Kidney tubule cell (primary cell): ENCODE results near the gene TOMM20.
"Not testable (repeated sequence)": the region's sequence is repeated elsewhere in the genome, so short reads cannot be mapped to it uniquely, and the experiment has no call there.

Experiments used
- DNase-seq: peaks from one replicate; pipeline ENCODE4 v3.0.0-alpha.2; 2018; ENCODE audit warnings: low spot score

The TOMM20 gene

DNA sequence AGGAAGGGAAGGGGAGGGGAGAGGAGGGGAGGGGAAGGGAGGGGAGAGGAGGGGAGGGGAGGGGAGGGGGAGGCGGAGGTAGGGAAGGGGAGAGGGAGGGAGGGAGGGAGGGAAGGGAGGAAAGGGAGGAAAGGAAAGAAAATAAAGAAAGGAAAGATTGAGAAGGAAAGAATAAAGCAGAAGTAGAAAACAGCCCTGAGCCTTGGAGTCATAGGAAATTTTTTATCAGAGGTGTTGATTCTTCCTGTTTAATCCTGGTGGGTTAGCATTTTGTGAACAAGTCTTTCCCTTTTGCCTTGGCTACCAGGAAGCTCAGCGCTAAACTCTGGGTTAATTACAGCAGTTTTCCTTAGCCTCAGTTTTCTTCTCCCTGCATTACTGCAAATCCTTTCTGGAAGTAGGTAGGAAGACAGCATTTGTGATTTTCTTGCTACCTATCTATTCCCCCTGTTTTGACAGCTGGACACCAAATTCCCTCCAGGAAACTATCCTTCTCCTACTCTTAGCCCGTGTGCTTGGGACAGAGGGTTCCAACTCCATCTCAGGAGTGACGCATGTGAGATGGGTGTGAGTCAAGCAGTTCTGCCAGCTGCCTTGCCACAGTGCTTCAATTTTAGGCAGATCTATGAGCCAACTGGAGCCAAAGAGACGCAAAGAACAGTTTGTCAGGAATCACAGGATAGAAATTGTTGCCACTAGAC, 26.9 kb downstream of the TOMM20 start:
- DNase-seq, result no peak

DNA sequence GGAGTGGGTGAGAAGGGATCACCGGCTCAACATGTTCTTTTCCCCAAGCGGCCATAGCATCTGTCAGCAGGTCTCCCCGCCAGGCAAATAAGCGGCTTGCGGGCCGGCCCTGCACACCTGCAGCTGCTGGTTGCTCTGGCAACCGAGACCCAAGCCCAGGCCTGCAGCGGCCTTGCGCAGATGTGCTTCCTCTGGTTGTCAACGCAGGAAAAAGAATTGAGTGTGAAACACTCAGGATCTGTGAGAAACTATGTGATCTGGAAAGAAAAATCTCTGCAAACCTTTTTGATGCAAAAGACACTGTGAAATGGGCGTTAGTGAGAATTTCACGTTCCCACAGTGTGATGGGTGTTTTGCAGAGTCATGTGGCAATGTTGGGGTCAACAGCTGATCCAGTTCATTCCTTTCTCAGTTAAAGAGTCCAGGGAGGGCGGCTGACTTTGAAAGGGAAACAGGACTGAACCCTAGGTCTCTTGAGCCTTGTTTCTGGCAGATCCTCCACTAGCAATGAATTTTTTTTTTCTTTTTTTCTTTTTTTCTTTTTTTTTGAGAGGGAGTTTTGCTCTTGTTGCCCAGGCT, 28.4 kb downstream of the TOMM20 start:
- DNase-seq, result no peak

DNA sequence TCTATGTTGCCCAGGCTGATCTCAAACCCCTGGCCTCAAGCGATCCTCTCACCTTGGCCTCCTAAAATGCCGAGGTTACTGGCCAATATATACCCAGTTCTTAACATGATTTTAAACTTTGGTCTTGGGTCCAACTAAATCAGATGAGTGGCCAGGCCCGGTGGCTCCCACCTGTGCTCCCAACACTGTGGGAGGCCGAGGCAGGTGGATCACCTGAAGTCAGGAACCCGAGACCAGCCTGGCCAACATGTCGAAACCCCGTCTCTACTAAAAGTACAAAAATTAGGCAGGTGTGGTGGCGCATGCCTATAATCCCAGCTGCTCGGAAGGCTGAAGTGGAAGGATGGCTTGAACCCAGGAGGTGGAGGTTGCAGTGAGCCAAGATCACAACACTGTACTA, 29.6 kb downstream of the TOMM20 start:
- no peak for DNase-seq

DNA sequence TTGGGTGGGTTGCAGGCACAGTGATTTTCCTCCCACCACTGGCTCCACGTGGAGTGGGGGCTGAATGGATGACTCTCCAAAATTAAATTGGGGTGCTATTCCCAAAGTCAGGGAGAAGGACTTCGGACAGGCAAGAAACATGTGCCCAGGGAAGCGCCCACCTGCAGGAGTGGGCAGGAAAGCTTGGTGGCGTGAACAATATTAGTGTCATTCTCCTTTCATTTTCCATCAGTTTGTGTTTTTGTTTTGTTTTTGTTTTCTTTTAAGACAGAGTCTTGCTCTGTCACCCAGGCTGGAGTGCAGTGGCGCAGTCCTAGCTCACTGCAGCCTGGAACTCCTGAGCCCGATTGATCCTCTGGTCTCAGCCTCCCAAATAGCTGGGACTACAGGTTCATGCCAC, 30.1 kb downstream of the TOMM20 start:
- no peak for DNase-seq

DNA sequence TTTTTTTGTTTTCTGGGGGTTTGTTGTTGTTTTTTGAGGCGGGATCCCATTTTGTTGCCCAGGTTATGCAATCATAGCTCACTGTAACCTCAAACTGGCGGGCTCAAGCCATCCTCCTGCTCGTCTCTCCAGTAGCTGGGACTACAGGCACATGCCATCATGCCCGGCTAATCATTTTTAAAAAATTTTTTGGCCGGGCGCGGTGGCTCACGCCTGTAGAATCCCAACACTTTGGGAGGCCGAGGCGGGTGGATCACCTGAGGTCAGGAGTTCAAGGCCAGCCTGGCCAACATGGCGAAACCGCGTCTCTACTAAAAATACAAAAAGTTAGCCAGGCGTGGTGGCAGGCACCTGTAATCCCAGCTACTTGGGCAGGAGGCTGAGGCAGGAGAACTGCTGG, 31.1 kb downstream of the TOMM20 start:
- DNase-seq, result not testable (repeated sequence)

DNA sequence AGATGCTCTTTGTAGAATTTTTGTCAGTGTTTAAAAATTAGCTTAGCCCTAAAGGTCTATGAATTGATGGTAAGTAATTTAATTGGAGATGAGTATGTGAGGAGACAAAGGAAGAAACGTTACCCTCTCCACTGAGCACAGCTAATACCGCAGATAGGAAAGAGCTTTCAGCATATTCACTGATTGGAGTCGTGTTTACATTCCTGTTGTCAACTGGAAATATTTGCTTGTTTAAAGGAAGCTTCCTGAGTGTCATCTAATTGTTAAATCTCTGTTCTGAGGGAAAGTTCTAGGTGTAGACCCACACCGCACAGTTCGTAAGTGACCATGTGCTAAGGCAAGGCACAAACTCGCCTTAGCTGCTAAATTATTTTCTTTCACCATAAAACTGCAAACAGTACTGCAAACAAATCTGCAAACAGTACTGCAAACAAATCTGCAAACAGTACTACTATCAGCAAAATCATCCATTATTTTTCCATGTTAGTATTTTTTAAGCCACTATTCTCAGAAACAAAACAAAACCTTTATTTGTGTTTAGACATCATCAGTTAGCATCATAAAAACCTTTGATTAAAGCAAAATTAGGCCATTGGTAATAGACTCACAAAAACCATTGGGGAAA, 32.6 kb downstream of the TOMM20 start:
- DNase-seq, result no peak

DNA sequence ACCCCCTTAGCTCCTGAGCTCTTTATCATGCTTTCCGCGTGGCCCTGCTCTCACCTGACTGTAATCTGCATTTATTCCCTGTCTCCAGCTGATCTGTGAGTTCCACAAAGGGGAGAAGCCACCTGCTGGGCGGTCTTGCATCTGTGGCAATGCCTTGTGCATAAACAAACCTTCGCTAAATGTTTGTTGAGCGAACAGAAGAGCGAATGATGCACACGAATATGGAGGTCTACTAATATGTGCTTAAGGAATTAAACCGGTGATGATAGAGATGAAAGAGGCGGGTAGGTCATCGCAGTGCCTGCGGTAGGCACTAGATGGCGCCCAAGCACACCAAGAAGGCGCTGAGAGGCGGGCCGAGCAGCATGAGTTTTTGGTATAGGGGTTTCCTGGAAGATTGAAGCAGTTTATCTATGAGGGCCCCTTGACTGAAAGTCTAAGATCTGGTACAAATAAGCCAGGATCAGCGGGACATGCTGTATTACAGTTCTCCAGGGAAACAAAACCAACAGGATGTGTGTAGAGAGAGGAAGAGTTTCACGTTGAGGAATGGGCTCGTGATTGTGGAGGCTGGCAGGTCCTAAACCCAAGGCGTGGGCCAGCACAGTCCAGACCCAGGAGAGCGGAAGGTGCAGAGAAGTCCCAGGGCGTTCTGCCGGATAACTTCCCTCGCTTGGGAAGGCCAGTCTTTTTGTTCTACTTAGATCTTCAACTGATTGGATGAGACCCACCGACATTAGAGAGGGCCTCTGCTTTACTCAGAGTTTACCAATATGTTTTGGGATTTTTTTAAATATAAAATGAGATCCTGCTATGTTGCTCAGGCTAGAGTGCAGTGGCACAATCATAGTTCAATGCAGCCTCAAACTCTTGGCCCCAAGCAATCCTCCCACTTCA, 34.7 kb downstream of the TOMM20 start:
- peak; percentile 71 for DNase-seq

DNA sequence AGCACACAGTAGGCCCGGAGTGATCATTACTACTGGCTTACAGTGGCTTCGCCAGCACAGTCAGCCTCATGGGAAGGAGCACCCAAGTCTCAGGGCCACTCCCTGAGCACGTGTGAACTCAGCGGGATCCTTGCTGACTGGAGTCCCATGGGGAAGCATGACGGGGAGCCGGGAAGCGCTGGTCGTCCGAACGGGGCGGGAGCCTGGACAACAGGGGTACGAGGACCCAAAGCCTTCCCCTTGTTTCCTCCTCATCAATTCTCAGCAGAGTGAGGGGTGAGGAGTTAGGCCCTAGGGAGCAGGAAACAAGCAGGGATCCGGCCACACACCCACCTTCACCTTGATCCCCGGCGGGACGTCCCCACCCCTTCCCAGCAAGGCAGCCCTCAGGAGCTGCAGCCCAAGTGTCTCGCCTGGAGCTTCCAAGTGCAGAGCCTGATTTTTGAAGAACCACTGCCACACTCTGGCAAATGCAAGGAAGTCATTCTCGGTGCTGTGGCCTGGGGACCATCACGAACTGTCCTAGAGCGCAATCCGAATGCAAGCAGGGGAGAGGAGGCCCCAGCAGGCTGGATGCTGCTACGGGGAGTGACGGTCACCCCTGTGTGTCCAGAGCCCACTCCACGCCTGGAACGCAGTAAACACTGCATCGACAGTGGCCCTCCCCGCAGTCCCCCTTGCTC, 35.5 kb downstream of the TOMM20 start:
- DNase-seq, result peak; percentile 69

DNA sequence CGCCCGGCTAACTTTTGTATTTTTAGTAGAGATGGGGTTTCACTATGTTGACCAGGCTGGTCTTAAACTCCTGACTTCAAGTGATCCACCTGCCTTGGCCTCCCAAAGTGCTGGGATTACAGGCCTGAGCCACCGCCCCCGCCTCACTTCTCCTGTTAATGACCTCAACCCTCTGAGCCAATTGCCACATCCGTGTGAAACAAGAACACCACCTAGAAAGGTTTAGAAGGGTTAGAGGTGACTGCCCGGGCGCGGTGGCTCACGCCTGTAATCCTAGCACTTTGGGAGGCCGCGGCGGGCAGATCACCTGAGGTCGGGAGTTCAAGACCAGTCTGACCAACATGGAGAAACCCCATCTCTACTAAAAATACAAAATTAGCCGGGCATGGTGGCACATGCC, 36.2 kb downstream of the TOMM20 start:
- not testable (repeated sequence) for DNase-seq

DNA sequence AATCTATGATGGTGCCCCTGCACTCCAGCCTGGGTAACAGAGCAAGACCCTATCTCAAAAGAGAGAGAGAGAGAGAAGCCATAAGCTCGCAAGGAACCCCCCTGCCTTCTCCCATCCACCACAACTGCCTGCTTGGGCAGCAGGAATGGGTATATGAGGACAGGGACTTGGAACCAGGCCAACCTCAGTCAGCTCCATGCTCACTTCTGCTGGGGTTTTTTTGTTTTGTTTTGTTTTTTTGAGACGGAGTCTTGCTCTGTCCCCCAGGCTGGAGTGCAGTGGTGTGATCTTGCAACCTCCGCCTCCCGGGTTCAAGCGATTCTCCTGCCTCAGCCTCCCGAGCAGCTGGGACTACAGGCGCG, 36.6 kb downstream of the TOMM20 start:
- not testable (repeated sequence) for DNase-seq

DNA sequence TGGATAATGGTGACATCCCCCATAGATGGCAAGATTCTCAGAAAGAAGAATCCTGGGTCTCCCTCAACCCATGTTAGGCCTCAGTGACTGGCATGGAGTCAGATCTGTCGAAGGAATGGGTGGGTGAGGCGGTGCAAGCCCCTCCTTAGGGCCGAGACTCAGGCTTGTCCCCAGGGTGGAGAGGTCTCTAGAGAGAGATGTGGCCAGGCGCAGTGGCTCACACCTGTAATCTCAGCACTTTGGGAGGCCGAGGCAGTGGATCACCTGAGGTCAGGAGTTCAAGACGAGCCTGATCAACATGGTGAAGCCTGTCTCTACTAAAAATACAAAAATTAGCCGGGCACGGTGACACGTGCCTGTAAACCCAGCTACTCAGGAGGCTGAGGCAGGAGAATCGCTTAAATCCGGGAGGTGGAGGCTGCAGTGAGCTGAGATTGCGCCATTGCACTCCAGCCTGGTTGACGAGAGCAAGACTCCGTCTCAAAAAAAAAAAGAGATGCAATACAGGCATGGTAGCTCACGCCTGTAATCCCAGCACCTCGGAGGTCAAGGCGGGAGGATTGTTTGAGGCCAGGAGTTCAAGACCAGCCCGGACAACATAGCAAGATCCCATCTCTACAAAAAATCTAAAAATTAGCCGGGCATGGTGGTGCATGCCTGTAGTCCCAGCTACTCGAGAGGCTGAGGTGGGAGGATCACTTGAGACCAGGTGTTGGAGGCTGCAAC, 37.2 kb downstream of the TOMM20 start:
- DNase-seq, result not testable (repeated sequence)

DNA sequence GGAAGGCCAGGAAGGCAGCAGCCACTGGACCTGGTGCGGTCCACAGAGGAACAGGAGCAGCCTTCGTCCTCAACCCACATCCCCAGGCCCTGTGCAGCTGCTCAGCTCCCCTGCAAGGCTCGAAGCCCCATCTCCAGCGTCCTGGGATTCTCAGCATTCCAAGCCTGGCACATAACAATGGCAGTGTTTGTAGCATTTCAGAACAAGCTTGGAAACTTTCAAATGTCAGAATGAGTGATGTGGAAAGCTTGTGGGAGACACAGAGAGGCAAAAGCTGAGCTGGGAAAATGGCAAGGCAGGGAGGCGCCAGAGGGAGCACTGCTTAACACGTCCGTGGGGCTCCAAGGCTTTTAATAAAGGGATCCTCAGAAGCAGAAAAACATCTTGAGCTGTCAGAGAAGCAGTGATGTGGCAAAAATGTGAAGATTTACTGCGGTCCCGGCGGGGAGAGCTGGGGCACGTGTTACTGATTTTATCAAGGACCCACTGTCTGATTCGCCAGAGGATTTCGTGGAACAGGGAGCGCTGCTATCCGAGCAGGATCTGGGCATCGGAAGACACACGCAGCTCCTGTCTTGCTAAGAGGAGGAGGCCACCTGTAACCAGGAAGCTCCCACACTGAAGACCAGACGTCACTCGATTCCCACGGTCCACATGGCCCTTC, 38.1 kb downstream of the TOMM20 start:
- peak; percentile 69 for DNase-seq

DNA sequence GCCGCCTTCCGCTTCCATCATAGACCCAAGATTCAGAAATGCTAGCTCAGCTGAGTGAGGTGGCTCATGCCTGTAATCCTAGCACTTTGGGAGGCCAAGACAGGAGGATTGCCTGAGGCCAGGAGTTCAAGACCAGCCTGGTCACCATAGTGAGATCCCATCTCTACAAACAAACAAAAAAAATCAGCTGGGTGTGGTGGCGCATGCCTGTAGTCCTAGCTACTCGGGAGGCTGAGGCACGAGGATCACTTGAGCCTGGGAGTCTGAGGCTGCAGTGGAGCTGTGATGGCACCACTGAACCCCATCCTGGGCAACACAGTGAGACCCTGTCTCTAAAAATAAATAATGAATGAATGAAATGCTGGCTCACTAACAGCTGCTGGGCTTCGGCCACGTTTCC, 39.7 kb downstream of the TOMM20 start:
- DNase-seq, result no peak

DNA sequence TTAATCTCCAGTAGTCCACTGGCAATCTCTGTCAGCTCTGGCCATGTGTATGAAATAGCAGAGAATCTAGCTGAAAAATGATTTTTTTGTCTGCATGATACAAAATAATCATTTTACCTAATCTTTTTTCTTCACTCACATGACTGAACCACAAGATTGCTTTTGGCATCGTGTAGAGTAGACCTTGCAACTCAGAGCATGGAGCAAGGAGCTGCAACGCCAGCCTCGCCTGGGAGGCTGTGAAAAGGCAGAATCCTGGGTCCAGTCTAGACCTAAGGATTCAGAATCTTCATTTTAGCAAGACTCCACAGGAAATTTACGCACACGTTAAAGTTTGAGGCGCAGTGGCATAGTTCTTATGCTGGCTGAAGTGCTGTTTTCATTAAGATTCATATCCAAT, 40.2 kb downstream of the TOMM20 start:
- no peak for DNase-seq

DNA sequence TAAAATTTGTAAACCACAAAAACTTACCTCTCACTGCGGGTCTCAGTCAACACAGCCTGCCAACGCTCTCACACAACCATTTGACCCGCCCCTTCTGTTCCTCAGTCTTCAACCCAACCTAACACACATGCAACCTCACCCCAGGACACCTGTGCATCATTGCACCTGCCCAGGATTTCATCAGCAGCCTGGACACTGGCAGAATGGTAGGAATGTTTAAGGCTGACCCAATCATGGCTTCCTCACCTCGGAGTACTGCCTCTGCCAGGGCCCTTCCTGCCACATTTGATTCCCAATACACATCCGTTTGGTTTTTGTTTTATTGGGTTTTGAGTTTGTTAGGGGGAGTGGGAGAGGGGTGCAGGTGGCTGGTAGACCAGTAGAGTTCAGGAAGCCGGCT, 40.7 kb downstream of the TOMM20 start:
- DNase-seq, result no peak

DNA sequence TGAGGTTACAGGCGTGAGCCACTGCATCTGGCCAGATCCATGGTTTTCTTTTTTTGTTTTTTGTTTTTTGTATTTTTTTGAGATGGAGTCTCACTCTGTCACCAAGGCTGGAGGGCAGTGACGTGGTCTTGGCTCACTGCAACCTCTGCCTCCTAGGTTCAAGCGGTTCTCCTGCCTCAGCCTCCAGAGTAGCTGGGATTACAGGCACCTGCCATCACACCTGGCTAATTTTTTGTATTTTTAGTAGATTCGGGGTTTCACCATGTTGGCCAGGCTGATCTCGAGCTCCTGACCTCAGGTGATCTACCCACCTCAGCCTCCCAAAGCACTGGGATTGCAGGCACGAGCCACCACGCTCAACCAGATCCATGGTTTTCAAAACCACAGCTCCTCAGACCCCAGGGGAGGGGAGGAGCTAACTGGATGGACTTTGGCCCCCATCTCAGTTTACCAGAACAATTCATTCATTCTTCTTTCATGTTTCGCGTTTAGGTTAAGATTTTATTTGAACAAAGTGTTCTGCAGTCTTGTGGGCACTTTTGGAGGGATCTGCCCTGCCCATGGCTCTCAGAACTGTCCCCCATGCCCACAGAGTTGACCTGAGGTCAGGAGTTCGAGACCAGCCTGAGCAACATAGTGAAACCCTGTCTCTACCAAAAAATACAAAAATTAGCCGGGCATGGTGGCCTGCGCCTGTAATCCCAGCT, 43.1 kb downstream of the TOMM20 start:
- DNase-seq, result not testable (repeated sequence)

DNA sequence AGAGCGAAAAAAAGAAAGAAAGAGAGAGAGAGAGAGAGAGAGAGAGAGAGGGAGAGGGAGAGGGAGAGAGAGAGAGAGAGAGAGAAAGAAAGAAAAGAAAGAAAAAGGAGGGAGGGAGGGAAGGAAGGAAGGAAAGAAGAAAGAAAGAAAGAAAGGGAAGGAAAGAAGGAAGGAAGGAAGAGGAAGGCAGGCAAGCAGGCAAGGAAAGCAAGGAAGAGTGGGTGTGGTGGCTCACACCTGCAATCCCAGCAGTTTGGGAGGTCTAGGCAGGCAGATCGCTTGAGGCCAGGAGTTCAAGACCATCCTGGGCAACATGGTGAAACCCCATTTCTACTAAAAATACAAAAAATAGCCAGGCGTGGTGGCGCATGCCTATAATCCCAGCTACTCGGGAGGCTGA, 47.8 kb downstream of the TOMM20 start:
- DNase-seq, result not testable (repeated sequence)

DNA sequence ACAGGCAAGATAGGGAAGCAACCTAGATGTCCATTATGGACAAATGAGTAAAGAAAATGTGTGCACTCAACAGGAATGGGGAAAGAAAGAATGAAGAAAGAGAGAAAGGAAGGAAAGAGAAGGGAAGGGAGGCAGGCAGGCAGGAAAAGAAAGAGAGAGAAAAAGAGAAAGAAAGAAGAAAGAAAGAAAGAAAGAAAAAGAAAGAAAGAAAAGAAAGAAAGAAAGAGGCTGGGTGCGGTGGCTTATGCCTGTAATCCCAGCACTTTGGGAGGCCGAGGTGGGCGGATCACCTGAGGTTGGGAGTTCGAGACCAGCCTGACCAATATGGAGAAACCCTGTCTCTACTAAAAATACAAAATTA, 48.4 kb downstream of the TOMM20 start:
- DNase-seq, result not testable (repeated sequence)

DNA sequence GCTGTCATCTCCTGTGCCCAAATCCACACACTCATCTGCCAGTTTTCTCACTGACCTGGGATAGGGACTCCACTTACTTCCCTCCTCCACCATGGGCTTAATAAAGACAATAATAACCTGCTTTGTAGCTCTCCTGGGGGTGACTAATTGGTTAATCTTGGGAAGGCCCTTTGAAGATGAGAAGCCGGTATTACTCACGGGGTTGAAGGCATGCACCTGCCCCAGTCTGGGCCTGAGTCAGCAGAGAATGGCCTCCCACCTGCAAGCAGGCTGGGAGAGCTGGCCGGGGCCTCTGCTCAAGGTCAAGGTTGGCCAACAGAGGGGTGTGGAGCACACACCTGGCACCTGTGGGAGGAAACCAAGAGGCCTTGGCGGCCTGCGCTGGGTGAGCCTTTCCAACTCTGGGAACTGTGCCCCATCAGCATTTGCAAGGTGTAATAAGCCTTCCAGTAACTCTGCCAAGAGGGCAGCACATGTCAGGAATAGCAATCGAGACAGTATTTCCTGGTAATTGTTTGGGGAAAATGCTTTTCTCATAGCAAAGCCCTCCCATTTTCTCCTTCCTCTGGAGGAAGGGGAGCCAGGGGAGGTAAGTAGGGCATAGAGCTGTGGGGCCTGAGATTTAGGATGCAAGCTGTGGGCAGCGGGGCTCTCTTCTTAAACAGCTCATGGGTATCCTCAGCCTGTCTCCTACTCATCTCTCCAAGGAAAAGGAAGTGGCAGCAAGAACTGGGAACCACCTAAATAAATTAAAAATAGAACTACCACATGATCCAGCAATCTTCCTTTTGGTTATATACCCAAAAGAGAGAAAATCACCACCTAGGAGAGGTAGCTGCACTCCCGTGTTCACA, 49.0 kb downstream of the TOMM20 start:
- DNase-seq, result peak; percentile 98
